Endothelial cell (in vitro differentiated cells): Measurements from ENCODE around the gene MAD1L1. TPM values are rescaled to one million over a fixed set of nuclear protein-coding genes. Genes with fewer than 3 reads are reported as not detected.

Source experiments
- DNase-seq: peaks from one replicate; pipeline ENCODE4 v3.0.0; 2021; ENCODE audit warnings: low spot score
- H3K27ac Mint-ChIP-seq: one replicate; pipeline ENCODE4 v1.8.0; 2021; ENCODE audit warnings: mixed read lengths, inconsistent platforms; ENCODE audit not compliant: unreplicated experiment
- H3K27me3 Mint-ChIP-seq: one replicate; pipeline ENCODE4 v1.8.0; 2021; ENCODE audit warnings: mild to moderate bottlenecking, moderate library complexity, mixed read lengths, inconsistent platforms; ENCODE audit not compliant: unreplicated experiment
- H3K36me3 Mint-ChIP-seq: one replicate; pipeline ENCODE4 v1.8.0; 2021; ENCODE audit warnings: mild to moderate bottlenecking, low read depth, mixed read lengths, inconsistent platforms; ENCODE audit not compliant: unreplicated experiment
- H3K4me1 Mint-ChIP-seq: one replicate; pipeline ENCODE4 v1.8.0; 2021; ENCODE audit warnings: mild to moderate bottlenecking, mixed read lengths, inconsistent platforms; ENCODE audit not compliant: unreplicated experiment
- H3K4me3 Mint-ChIP-seq: one replicate; pipeline ENCODE4 v1.8.0; 2021; ENCODE audit warnings: mild to moderate bottlenecking, mixed read lengths, inconsistent platforms; ENCODE audit not compliant: unreplicated experiment
- H3K9me3 Mint-ChIP-seq: one replicate; pipeline ENCODE4 v1.8.0; 2021; ENCODE audit warnings: mixed read lengths, inconsistent platforms; ENCODE audit not compliant: unreplicated experiment
- CTCF ChIP-seq: fragments of 200-600 bp; sonication (generic); IDR thresholded peaks from one replicate; pipeline ENCODE4 v1.5.0; 2021; ENCODE audit warnings: antibody characterized with exemption; ENCODE audit not compliant: unreplicated experiment
- total RNA-seq: library from RNA; stranded (reverse); fragmentation: NEBNext Ultra II Directional; extraction: Animal tissue kit (Norgen Biotek cat#: 25700); gene quantifications from one replicate; pipeline ENCODE4 v1.2.1, GENCODE V29; 2021; ENCODE audit not compliant: unreplicated experiment

The MAD1L1 gene
- total RNA-seq, 1 donor from 2014 or later: 43.3 TPM

- Mint-ChIP-seq H3K4me1 (peaks cover 45% of the 10 kb centered on the region), H3K36me3 (peaks cover 8% of the 10 kb centered on the region), H3K9me3 (no peaks in the 10 kb centered on the region), H3K4me3 (no peak overlapping the region), H3K27me3 (peaks cover 13% of the 10 kb centered on the region), H3K27ac (peak overlapping the region; percentile 42)
- no peak for DNase-seq
- no peak for TF ChIP-seq CTCF
Measured at GRCh38 chr7:2114052-2114451, 118.7 kb downstream of the MAD1L1 start.

GRCh38 chr7:2112261-2113198 is 120.2 kb downstream of the MAD1L1 start:
- H3K4me1 Mint-ChIP-seq: peaks cover 52% of the 10 kb centered on the region
- DNase-seq: no peak
- H3K36me3 Mint-ChIP-seq: peaks cover 8% of the 10 kb centered on the region
- no peaks in the 10 kb centered on the region for H3K9me3 Mint-ChIP-seq
- peak overlapping the region; percentile 24 for H3K4me3 Mint-ChIP-seq
- peak overlapping the region; percentile 88 for H3K27ac Mint-ChIP-seq
- peaks cover 12% of the 10 kb centered on the region for H3K27me3 Mint-ChIP-seq
- TF ChIP-seq CTCF: no peak

- DNase-seq: no peak
- H3K9me3 Mint-ChIP-seq: no peaks in the 10 kb centered on the region
- peaks cover 8% of the 10 kb centered on the region for H3K36me3 Mint-ChIP-seq
- peaks cover 52% of the 10 kb centered on the region for H3K4me1 Mint-ChIP-seq
- H3K4me3 Mint-ChIP-seq: no peak overlapping the region
- TF ChIP-seq CTCF: no peak
- peak overlapping the region; percentile 88 for H3K27ac Mint-ChIP-seq
- H3K27me3 Mint-ChIP-seq: peaks cover 12% of the 10 kb centered on the region
Measured at GRCh38 chr7:2111568-2111967, 121.2 kb downstream of the MAD1L1 start.

- TF ChIP-seq CTCF: no peak
- peaks cover 52% of the 10 kb centered on the region for H3K4me1 Mint-ChIP-seq
Measured at GRCh38 chr7:2110610-2111396, 121.9 kb downstream of the MAD1L1 start.

More at GRCh38 chr7:2110610-2111396, 121.9 kb downstream of the MAD1L1 start:
- Mint-ChIP-seq H3K9me3 (no peaks in the 10 kb centered on the region), H3K27me3 (peaks cover 12% of the 10 kb centered on the region), H3K36me3 (peaks cover 8% of the 10 kb centered on the region), H3K4me3 (no peak overlapping the region), H3K27ac (peak overlapping the region; percentile 72)
- DNase-seq: no peak
